Activated T-cell treated with anti-CD3 and anti-CD28 coated beads for 48 hours (primary cell): Measurements from ENCODE around the gene BACH2.

Experiments
- DNase-seq: peaks from one replicate; pipeline ENCODE4 v3.0.0-alpha.2; 2020; ENCODE audit warnings: low read depth

The BACH2 gene

DNA sequence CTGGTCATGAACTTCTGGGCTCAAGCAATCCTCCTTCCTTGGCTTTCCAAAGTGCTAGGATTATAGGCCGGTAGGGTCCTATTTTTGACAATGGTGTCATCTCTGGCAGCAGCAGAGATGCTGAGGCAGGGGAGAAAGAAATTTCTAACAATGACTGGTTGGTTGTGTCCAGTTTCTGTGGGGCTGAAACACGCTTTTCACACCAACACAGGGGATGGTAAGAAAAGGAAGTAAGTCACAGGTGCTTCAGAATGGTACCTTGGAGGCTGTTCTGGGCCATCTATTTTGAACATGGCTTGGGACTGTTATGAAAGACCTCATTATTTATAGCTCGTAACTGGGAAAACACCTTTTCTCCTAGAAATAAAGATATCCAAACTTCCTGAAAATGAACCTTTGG lies 329.7 kb downstream of the BACH2 start:
- DNase-seq: no peak

DNA sequence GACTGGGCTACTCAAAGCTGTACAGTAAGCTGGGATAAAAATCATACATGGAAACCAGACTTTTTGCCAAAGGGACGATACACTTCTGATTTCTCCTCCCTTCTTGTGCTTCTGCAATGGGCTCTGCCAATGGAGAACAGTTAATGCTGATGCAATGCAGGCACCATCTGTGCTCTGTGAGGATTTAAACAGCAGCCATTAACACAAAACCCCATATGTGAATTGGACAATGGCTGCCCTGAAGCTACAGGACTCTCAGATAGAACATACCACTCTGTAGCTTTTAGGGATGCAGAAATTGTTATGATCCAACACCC lies 330.5 kb downstream of the BACH2 start:
- no peak for DNase-seq

DNA sequence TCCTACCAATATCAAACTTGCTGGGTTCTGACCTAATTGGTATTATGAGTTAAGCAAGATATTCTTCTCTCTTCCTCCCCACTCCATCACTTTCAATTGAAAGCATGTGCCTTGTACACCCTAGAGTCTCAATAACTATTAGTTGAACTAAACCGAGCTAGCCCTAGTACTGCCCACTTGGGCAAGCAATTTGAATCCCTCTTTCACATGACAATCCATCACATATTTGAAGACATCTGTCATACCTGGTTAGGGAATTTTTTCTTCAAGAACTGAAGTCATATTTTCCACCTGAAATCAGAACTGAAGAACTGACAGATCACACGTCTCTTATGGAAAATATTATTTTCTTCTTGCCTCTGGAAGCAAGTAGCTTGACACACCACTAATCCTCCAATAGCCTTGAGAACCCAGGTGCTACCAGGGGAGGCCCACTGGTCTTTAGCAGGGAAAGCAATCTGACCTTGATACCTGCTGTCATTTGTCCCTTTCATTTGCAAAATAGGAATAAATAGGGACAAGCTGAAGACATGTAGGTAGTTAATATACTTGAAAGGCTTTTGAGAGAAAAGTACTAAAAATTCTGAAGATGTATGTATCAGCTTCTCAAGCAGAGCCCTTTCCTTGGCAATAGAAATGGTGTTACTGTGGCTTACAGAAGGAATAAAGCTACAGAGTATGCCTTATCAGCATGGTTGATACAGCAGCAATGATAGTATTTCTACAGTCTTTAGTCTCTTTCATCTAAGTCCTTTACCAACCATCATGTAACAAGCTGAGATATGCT lies 331.0 kb downstream of the BACH2 start:
- no peak for DNase-seq

DNA sequence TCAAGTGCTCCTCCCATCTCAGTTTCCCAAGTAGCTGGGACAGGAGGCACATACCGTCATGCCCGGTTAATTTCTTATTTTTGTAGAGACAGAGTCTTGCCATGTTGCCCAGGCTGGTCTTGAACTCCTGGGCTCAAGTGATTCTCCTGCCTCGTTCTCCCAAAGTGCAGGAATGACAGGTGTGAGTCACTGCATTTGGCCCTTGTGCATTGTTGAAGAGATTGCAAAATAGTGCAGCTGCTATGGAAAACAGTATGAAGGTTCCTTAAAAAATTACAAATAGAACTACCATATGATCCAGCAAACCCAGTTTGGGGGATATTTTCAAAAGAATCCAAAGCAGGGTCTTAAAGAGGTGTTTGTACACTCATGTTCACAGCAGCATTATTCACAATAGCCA lies 333.3 kb downstream of the BACH2 start:
- no peak for DNase-seq

DNA sequence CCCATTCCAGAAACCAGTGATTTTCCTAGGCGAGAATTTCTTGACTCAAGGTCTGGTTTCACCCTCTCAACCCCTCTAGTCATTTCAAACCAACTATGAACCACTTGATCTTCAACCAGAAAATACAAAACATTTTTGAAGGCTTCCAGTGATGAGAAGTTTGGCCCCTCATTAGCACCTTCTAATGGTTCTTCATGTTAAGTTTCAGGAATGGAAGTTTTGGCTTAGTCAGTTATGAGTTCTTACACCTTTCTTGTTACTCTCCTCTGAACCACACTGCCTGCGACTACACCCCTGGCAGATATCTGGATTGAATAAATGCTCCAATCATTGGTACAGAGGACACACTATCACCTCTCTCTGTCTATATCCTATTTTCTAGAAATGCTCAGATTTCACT lies 335.2 kb downstream of the BACH2 start:
- no peak for DNase-seq

DNA sequence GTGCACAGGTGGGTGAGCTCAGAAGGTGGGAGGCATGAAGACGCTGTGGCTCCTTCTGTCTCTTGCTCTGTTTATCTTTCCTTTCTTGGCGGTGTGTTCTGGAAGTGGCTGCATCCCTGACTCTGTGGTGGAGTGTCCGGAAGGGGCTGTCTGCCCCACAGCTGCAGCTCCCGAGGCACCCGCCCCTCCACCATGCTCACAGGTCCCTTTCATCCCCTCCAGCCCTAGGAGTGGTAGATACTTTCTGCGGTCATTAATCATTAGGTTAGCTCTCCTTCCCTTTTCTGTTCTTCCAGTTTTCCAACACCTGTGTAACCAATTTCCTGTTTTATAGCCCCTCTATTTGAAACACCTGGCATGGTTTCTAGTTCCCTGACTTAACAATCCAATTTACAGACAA lies 336.8 kb downstream of the BACH2 start:
- DNase-seq: no peak

DNA sequence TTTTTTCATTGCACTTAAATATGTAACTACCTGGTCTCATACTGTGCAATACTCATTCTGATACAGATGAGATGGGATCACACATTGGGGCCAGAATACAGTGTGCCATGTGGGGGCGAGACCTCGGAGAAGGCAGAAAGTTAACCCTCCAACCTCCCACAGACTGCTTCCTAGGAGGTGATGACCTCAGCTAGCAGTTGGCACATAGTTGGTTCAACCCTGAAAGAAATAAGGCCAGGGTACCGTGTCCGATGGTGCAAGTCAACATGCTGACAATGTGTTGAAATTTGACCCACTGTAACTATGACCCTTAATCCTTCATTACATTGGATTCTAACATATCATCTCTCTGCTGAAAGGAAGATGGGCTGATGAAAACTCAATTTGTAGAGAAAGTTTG lies 340.5 kb downstream of the BACH2 start:
- peak; percentile 50 for DNase-seq

DNA sequence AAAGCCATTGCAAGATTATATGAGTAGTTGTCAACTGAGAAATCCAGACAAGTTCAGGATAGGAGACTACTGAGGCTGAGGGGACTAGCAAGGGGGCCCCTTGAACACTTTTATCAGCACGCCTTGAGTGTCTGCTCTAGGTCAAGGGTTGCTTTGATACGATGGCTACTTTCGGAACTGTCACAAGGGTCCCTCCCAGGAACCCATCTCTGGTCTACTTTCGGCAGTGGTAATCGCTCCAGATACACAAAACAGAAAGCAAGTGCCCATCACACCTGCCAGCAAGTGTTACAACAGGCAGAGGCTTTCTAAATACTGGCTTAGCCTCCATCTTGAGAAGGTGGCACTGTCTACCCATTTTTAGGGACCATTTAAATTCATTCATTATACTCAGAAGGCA lies 341.3 kb downstream of the BACH2 start:
- DNase-seq: no peak

DNA sequence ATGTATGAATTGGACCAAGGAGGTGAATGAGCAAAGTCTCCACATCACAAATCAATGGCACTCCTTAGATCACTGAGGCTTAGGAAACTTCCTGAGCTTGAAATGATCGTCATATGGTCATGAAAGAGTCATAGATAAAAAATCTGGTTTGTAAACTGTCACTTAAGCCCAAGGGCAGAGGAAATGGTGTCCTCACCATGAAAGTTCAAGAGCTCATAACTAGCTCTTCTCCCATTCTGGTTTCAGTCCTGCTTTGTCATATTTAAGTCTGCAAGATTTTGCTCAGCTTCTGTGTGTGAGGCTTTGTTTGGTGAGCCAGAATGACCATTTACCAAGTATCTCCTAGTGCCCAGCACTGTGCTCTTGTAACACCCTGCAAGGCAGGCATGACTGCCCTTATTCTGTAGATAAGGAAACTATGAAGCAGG lies 341.9 kb downstream of the BACH2 start:
- no peak for DNase-seq

DNA sequence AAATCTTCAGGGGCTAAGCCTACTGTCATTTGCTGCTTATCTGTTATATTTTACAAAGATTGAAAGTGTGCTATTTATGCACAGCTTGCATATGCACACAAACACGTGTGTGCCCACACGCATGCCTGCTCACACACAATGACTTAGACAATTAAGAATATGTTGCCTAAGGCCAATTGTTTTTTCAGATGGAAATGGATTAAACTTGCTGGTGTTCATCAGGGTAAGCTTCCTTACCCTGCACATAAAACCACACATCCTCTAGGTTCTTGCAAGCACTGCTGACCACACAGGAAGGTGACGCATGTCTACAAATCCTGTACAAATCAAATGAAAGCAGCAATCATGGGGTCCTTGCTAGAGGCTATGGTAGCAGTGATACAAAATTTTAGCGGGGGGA lies 344.0 kb downstream of the BACH2 start:
- peak; percentile 28 for DNase-seq

DNA sequence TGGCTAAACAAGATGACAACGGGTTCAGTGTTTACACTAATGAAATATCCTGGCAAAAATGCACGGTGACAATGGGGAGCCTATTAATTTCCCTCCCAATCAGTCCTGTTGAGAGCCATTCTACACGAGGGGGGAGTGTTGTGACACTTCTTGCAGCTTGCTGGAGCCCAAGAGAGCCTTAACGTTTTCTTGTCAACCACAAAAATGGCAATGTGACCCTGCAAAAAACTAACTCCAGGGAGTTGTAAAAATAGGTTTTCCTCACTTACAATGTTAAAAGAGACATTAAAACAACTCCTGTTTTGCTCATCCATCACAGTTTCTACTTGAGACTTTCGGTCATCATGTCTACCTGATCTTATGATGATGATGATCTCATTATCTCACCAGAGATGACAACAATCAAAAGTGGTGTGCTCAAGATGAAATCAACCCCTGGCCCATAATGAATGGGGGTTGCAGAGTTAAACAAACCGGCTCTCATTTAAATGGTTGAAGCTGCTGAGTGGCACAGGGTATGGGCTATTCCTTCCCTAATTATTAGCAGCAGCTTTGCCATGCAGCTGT lies 344.5 kb downstream of the BACH2 start:
- no peak for DNase-seq

DNA sequence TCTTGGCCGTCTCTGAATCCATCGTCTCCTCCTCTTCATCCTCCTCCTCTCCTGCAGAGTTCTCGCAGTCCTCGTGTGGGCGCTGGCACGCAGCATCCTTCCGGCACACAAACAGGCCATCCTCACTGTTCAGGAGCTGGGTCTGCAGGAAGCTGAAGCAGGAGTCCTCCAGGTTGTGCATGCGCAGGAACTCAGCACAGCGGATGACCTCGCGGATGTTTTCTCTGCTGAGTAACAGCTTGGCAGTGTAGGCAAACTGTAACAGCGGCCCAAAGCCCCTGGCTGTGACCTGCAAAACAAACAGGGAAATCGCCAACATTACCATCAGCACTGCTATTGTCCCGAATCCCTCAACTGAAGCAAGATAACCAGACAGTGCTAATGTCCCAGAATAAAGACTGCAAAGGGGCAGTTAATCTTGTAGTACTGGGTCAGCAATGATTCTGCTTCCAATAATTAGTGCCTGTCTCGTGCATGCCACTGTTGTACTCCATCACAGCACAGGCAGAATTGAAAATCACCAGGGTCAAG lies 345.0 kb downstream of the BACH2 start:
- DNase-seq: no peak

DNA sequence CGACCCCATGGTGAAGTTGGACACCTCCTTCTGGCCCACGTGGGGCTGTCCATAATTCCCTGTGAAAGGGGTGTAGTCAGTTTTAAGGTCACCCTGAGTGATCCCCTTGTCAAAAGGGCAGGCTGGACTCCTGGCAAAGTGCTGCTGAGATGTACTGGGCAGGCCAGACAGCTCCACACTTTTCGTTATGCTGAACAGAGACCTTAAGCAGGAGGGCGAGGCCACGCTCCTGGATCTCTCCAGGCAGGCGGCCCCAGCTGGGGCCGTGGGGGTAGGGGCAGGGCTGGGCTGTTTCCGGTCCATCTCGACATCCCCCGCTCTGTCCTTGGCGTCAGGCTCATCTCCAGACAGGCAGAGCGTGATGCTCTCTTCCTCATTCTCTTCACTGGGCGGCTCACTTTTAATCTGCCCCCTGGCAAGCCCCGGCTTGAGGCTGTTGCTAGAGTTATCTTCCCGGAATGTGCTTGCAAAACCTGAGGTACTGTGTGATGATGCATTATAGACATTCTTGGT lies 345.7 kb downstream of the BACH2 start:
- no peak for DNase-seq

DNA sequence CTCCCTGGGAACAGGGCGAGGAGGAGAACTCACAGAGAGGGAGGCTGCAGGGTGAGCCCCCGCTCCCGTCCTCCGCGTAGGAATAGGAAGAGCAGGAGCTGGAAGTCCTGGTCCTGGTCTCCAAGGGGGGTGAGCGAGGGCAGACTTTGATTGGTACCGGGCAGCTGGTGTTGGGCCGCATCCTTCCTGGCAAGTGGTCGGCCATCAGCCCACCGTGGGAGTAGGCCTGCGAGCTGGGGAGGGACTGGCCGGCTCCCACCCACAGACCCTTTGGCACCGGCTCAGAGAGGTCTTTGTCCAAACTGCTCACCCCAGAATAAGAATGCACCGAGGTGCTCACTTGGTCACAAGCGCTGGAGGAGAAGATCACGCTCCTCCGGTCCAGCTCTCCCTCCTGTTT lies 346.2 kb downstream of the BACH2 start:
- no peak for DNase-seq

DNA sequence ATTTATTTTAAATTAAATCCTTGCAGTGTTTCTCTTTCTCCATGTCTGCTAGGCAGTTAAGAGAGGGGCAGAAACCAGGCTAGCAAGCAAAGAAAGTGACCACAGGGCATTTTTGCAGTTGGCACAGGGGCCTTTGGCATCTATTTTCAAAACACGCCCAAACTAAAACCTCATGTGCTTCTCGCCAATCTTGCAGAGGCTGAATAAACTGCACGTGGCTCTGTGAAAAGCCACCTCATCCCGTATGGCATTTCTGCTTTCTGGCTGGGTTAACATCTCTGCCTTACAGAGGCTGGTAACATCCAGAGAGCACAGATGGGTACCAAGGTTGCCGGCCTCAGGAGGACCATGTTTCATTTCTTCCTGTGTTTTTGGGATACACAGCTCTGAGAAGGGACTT lies 347.8 kb downstream of the BACH2 start:
- no peak for DNase-seq

DNA sequence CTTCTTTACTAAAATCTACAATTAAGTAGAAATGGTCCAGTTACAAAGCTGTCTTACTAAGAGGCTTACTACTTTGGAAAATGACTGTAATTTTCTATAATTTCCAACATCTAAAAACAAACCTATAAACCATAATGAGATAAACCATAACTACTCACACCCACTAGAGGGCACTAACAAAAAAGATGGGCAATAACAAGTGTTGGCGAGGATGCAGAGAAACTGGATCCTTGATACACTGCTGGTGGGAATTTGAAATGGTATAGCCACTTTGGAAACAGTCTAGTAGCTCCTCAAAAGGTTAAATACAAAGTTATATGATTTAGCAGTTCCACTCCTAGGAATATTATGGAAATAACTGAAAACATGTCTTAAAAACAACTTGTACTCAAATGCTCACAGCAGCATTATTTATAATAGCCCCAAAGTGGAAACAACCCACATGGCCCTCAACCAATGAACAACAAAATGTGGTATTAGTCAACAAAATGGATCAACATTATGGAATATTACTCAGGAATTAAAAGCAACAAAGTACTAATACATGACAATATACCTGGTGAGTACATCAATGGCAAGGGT lies 351.7 kb downstream of the BACH2 start:
- DNase-seq: no peak

DNA sequence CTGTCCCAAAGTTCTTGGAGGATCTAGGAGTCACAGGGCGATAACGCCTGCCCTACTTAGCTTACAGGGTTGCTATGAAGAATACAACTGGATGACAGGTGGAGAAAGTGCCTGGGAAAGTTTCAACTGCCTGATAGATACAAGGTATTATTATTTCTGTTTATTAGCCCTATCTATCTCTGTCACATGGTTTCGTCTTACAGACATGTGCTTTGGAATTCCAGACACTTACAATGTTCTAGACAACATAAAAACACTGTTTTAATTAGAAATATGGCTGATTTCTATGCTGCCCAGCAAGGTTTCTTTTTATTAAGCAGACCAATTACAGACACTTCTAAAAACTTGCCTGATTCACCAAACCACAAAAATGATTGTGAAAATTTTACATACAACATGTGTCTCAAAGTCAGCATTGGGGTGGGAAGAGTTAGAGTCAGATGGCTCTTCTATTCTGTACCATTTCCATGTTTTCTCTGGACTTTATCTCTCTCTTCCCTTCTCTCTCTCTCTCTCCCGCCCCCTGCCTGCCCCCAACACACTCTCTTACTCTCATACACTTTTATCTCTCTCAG lies 352.4 kb downstream of the BACH2 start:
- DNase-seq: no peak

DNA sequence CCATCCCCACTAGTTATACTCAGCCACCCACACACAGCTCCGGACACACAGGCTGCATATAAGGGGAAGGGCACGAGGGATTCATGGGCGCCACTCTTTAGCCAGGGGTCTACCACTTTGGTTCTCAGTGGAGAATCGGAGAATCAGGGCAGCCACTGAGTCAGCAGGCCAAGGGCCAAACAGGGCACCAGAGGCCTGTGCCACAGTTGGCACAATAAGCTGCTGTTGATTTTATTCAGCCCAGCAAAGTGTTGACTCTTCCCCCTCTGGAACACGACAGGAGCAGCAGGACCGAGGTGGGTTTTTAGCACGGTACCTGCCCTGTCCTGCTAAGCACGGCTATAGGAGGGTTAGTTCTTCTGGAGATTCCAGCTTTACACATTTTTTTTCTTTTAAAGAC lies 354.0 kb downstream of the BACH2 start:
- no peak for DNase-seq

DNA sequence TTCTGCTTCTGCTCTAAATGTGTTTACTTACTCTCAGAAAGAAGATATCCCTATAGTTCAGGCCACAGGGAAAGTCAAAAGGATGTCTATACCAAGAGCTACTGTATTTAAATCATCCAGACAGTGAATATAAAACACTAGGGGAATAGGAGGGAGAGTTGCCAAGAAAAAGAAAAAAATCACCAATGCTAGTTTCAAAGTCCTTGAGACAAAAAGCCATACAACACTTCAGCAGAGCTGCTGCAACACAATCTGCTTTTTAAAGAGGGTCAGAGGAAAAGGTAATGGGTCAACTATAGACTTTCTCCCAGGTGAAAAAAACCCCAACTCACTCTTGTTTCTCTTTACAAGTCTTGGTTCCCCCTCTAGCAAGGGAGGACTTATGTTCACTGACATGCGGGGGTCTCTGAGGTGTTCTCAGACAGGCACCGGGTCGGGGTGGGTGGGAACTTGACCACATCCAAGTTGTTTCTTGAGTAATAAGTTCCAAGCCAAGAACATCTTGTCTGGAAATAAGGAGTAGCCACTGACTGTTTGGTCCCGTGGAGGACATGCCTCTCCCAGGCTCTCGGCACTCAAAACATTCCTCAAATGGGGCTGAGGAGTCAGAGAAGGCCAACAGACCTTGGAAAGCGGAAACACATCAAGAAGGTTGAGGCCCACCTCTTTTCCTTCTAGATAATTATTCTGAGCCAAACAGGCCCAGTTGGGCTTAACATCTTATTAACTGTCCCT lies 354.7 kb downstream of the BACH2 start:
- no peak for DNase-seq

DNA sequence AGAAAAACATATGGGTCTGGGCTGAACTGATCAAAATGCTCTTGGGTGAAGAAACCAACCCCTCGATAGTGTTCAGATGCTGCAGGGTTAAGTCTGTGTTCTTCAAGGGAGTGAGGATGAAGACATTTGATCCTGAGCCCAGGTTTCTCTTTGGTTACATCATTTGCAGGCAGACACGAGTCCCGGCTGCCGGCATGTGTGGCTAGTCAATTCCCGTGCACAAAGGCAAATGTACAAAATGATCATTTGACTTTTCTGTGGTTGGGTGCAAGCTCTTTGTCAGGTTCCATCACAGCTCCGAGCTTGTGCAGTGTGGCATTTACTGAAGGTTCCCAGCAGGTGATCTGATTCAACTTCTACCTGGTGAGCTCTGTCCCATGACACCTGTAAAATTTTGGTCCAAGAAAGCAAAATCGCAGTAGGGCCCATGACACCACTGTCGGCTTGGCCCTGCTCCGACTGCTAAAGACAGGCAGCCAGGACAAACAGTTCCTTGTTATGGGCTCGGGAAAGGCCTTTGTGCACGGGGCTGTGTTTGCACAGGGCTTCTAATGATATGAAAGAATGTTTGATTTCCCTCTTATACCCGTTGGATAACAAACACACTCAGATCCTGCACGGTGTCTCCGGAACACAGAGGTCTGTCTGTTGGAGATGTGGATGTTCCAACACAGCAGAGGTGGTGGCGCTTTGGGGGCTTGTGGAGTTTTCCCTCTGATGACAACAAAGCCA lies 355.4 kb downstream of the BACH2 start:
- no peak for DNase-seq

DNA sequence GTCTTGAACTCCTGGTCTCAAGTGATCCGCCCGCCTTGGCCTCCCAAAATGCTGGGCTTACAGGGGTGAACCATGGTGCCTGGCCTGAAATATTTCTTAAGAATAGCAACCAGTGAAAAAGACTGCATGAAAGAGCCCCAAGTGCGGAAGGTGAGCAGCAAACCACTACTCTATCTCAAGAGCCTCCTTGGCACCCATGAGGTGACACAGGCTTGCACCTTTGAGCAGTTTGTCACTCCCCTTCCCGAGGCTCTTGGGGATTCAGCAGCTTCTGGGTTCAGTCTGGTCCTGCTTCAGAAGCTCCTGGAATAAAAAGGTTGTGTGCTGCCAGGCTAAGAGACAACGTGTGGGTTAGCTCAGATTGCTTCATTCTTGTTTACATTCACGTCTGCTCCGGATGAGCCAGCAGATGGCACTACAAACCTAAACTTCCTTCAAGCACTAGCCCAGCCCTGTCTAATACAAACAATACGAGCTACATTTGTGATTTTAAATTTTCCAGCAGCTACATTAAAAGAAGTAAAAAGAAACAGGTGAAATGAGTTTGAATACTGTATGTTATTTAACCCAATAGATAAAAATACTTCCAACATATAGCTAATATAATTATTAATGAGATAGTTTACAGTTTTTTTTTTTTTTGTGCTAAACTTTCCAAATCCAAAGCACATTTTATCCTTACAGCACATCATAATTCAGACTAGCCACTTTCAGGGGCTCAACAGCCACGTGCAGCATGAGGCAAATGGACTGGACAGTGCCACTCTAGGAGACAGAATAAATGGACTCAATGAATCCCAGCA lies 356.2 kb downstream of the BACH2 start:
- peak; percentile 52 for DNase-seq
